SH-SY5Y (cell line): Measurements from ENCODE around the gene COL27A1.

ENCODE experiments used
- GATA2 ChIP-seq: IDR thresholded peaks from 2 replicates; pipeline ENCODE4 v1.6.1; 2011; ENCODE audit warnings: mild to moderate bottlenecking, low read depth, low read length
- GATA3 ChIP-seq: IDR thresholded peaks from 2 replicates; pipeline ENCODE4 v1.6.1; 2011; ENCODE audit warnings: low read depth, mild to moderate bottlenecking, low read length, moderate library complexity

- TF ChIP-seq GATA2 (no peak), GATA3 (no peak)
Measured at GRCh38 chr9:114247077-114247476, 91.7 kb downstream of the COL27A1 start.
